Neuronal stem cell (in vitro differentiated cells): Measurements from ENCODE around the gene MTERF2.
"Not testable (repeated sequence)": the region's sequence is repeated elsewhere in the genome, so short reads cannot be mapped to it uniquely, and the experiment has no call there.

Experiments used
- DNase-seq: peaks from one replicate; pipeline ENCODE4 v3.0.0-alpha.2; 2013; ENCODE audit warnings: low spot score
- H2AFZ ChIP-seq: one replicate; pipeline ENCODE4 v1.6.1; 2013; ENCODE audit warnings: mild to moderate bottlenecking, low read length, inconsistent platforms
- H2AK5ac ChIP-seq: 2 replicates; pipeline ENCODE4 v1.6.1; 2013; ENCODE audit warnings: low read depth, mild to moderate bottlenecking, inconsistent platforms, low read length, moderate library complexity, mixed read lengths
- H2BK120ac ChIP-seq: 2 replicates; pipeline ENCODE4 v1.6.1; 2013; ENCODE audit warnings: low read depth, mild to moderate bottlenecking, inconsistent platforms, low read length, moderate library complexity, mixed read lengths
- H2BK12ac ChIP-seq: one replicate; pipeline ENCODE4 v1.6.1; 2013; ENCODE audit warnings: low read length, inconsistent platforms
- H2BK15ac ChIP-seq: 2 replicates; pipeline ENCODE4 v1.6.1; 2013; ENCODE audit warnings: mild to moderate bottlenecking, low read length, inconsistent platforms, mixed read lengths
- H2BK5ac ChIP-seq: one replicate; pipeline ENCODE4 v1.6.1; 2013; ENCODE audit warnings: inconsistent platforms, mild to moderate bottlenecking, low read length, moderate library complexity
- H3K14ac ChIP-seq: one replicate; pipeline ENCODE4 v1.6.1; 2013; ENCODE audit warnings: low read length, inconsistent platforms
- H3K18ac ChIP-seq: 2 replicates; pipeline ENCODE4 v1.6.1; 2013; ENCODE audit warnings: low read length, inconsistent platforms
- H3K23ac ChIP-seq: 2 replicates; pipeline ENCODE4 v1.6.1; 2013; ENCODE audit warnings: low read depth, mild to moderate bottlenecking, mixed read lengths, low read length, inconsistent platforms; ENCODE audit not compliant: poor library complexity
- H3K27ac ChIP-seq: replicated peaks from 3 replicates; pipeline ENCODE4 v1.5.1; 2013; ENCODE audit warnings: low read length, inconsistent platforms
- H3K27me3 ChIP-seq, 3 experiments: 2 replicates each; pipeline ENCODE4 v1.6.1; 2013; ENCODE audit warnings: low read length in 3 of 3, mild to moderate bottlenecking in 2 of 3, inconsistent platforms in 1 of 3, low read depth in 1 of 3, mixed read lengths in 1 of 3, moderate library complexity in 1 of 3; ENCODE audit not compliant: control insufficient read depth in 3 of 3, insufficient read depth in 3 of 3
- H3K36me3 ChIP-seq, 2 donors: replicated peaks in 1 of 2; 2 replicates each; pipeline ENCODE4 v1.6.1; 2013; ENCODE audit warnings: low read length in 2 of 2; ENCODE audit not compliant: control insufficient read depth in 2 of 2, insufficient read depth in 2 of 2
- H3K4ac ChIP-seq: 2 replicates; pipeline ENCODE4 v1.6.1; 2013; ENCODE audit warnings: inconsistent platforms, mild to moderate bottlenecking, low read length, moderate library complexity
- H3K4me1 ChIP-seq, 2 donors: 1 replicate in 1 of 2; 2 replicates in 1 of 2; pipeline ENCODE4 v1.6.1; 2013; ENCODE audit warnings: low read length in 2 of 2, low read depth in 1 of 2; ENCODE audit not compliant: control insufficient read depth in 2 of 2, insufficient read depth in 1 of 2
- H3K4me2 ChIP-seq: one replicate; pipeline ENCODE4 v1.6.1; 2013; ENCODE audit warnings: mild to moderate bottlenecking, low read length, inconsistent platforms; ENCODE audit not compliant: insufficient read depth, poor library complexity, severe bottlenecking
- H3K4me3 ChIP-seq, 2 donors: 2 replicates each; pipeline ENCODE4 v1.5.1; 2013; ENCODE audit warnings: low read length in 2 of 2, mild to moderate bottlenecking in 2 of 2, inconsistent platforms in 1 of 2, moderate library complexity in 1 of 2
- H3K79me1 ChIP-seq: one replicate; pipeline ENCODE4 v1.6.1; 2013; ENCODE audit warnings: low read depth, mild to moderate bottlenecking, inconsistent platforms, low read length, moderate library complexity
- H3K9ac ChIP-seq: one replicate; pipeline ENCODE4 v1.6.1; 2013; ENCODE audit warnings: mild to moderate bottlenecking, low read depth, low read length, inconsistent platforms; ENCODE audit not compliant: poor library complexity
- H3K9me3 ChIP-seq, 2 donors: replicated peaks in 1 of 2; 2 replicates each; pipeline versions ENCODE3 to v1.6.1; 2013; ENCODE audit warnings: low read length in 2 of 2, mild to moderate bottlenecking in 2 of 2, inconsistent platforms in 1 of 2, low read depth in 1 of 2, mixed read lengths in 1 of 2, moderate library complexity in 1 of 2; ENCODE audit not compliant: control insufficient read depth in 2 of 2, insufficient read depth in 1 of 2
- H4K8ac ChIP-seq: one replicate; pipeline ENCODE4 v1.6.1; 2013; ENCODE audit warnings: low read depth, mild to moderate bottlenecking, inconsistent platforms, low read length, moderate library complexity
- H4K91ac ChIP-seq: one replicate; pipeline ENCODE4 v1.6.1; 2013; ENCODE audit warnings: low read length, low read depth, mild to moderate bottlenecking, inconsistent platforms; ENCODE audit not compliant: poor library complexity
- WGBS, 2 donors: extraction: QIAGEN DNeasy Blood & Tissue Kit; methylation state at CpG; one replicate each; pipeline ENCODE4 v1.1.7; 2013; ENCODE audit warnings: missing lambda C conversion rate in 2 of 2, mixed read lengths in 1 of 2; ENCODE audit not compliant: insufficient read length in 2 of 2, insufficient replicate concordance in 1 of 2; ENCODE audit errors: extremely low coverage in 2 of 2; 5-methylcytosine and 5-hydroxymethylcytosine counted together

The MTERF2 gene

DNA sequence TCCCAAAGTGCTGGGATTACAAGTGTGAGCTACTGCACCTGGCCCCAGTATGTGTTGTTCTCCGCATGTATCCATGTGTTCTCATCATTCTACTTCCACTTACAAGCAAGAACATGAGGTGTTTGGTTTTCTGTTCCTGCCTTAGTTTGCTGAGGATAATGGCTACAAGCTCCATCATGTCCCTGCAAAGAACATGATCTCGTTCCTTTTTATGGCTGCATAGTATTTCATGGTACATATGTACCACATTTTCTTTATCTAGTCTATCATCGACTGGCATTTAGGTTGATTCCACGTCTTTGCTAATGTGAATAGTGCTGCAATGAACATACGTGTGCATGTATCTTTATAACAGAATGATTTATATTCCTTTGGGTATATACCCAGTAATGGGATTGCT is 9.2 kb upstream of the MTERF2 start:
- not testable (repeated sequence) for DNase-seq, H3K4me3 ChIP-seq, H3K79me1 ChIP-seq, H3K18ac ChIP-seq, H3K4ac ChIP-seq, H3K27ac ChIP-seq, H3K14ac ChIP-seq, H2BK15ac ChIP-seq, H3K27me3 ChIP-seq, H4K8ac ChIP-seq, H2BK12ac ChIP-seq, H3K9ac ChIP-seq, H3K4me1 ChIP-seq, H2AFZ ChIP-seq, H3K23ac ChIP-seq, H3K4me2 ChIP-seq, H3K9me3 ChIP-seq, H4K91ac ChIP-seq, H2BK5ac ChIP-seq, H2BK120ac ChIP-seq, H2AK5ac ChIP-seq
- WGBS, 2 donors = no CpG with 5 or more reads among the region's 5 CpGs
- peaks cover 3 to 40% of the 10 kb centered on the region in 2 donors for H3K36me3 ChIP-seq

DNA sequence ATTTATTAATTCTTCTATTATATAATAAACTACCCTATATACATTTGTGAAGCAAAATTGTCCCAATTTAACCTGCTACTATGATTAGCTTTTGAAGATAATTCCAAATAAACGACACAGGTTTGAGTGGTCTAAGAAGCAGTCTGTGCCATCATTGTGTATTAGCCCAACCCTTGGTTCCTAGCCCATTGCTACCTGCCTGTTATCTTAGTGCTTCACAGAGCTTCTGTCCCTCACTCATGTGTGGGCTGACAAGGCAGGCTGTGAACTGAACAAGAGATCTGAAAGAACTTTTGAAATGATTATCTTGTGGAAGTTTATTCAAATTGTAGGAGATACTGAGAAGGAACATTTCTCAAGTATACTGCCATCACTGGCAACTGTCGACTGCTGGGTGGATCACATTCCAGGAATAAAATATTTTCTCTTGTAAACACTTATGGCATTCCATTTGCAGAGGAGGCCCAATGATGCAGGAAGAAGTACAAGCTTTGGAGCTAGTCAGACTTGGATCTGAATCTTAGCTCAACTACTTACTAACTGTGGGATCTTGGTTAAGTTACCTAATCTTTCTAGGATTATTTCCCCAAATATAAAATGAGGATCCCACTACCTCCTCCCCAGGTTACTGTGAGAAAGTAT is 7.8 kb upstream of the MTERF2 start:
- no peaks in the 10 kb centered on the region for H3K4me1 ChIP-seq
- H2BK12ac ChIP-seq = no peak overlapping the region
- H2AFZ ChIP-seq = no peak overlapping the region
- H3K36me3 ChIP-seq = peaks cover 3 to 34% of the 10 kb centered on the region in 2 donors
- H3K27ac ChIP-seq = no peak overlapping the region
- H3K9me3 ChIP-seq = no peaks in the 10 kb centered on the region
- no peak overlapping the region for H3K4me3 ChIP-seq
- H4K91ac ChIP-seq = no peak overlapping the region
- H3K27me3 ChIP-seq = no peaks in the 10 kb centered on the region
- H2BK120ac ChIP-seq = no peak overlapping the region
- no peaks in the 10 kb centered on the region for H3K79me1 ChIP-seq
- H2BK15ac ChIP-seq = no peak overlapping the region
- no peak overlapping the region for H2AK5ac ChIP-seq
- no peak for DNase-seq
- no peak overlapping the region for H3K4me2 ChIP-seq
- no peak overlapping the region for H3K14ac ChIP-seq
- H3K18ac ChIP-seq = no peak overlapping the region
- no peak overlapping the region for H3K4ac ChIP-seq
- no peak overlapping the region for H3K9ac ChIP-seq
- H3K23ac ChIP-seq = no peak overlapping the region
- H2BK5ac ChIP-seq = no peak overlapping the region
- WGBS, 2 donors = no CpG with 5 or more reads among the region's 2 CpGs
- H4K8ac ChIP-seq = no peak overlapping the region

DNA sequence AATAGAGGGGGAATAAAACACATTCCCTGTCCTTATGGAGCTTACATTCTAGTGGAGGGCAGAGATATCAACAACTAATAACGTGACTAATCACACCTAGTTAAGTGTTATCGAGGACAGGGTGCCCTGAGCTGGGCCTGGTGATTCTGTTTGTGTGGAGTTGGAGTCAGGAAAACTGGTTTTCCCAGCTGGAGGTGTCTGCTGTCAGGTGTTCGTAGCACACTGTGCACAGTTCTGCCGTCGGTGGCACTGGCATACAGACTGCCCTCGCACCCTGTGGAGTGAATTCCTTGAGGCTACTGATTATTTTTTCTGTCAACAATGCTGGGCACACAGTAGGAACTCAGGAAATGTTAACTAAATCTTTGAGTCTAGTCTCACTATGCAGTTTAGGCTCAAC is 900 bp upstream of the MTERF2 start:
- Histone ChIP-seq H2AK5ac (no peak overlapping the region), H3K4me2 (no peak overlapping the region), H3K18ac (no peak overlapping the region), H3K36me3 (peaks cover 6 to 35% of the 10 kb centered on the region in 2 donors), H3K4ac (no peak overlapping the region), H3K79me1 (no peaks in the 10 kb centered on the region), H3K9me3 (peaks cover 0 to 2% of the 10 kb centered on the region in 2 donors), H3K27me3 (no peaks in the 10 kb centered on the region), H2BK15ac (no peak overlapping the region), H2BK12ac (no peak overlapping the region), H3K27ac (no peak overlapping the region), H2BK120ac (no peak overlapping the region), H4K91ac (no peak overlapping the region), H2AFZ (peak overlapping the region; percentile 98), H3K14ac (no peak overlapping the region), H3K23ac (no peak overlapping the region), H2BK5ac (no peak overlapping the region), H3K4me1 (peaks cover 4 to 7% of the 10 kb centered on the region in 2 donors), H4K8ac (no peak overlapping the region), H3K9ac (no peak overlapping the region), H3K4me3 (no peak overlapping the region)
- WGBS, 2 donors = no CpG with 5 or more reads among the region's 6 CpGs
- DNase-seq = no peak

DNA sequence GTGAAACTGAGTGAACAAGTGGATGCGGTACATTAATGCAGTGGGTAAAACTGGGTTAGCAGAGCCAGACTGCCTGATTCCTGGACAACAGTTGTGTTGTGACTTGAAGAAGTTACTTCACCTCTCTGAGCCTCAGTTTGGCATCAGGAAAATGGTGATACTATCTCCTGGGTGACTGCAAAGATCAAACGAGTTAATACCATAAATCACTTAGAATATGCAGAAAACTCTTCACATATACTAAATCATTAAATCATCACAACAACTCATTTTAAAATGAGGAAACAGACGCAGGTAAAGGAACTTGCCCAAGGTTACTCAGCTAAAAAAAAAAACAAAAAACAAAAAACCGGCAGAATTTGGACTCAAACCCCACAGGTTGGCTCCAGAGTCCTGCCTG is 811 bp downstream of the MTERF2 start:
- Histone ChIP-seq H4K8ac (no peak overlapping the region), H3K4me1 (peaks cover 4 to 7% of the 10 kb centered on the region in 2 donors), H2AK5ac (no peak overlapping the region), H2AFZ (peak overlapping the region; percentile 98), H3K4ac (no peak overlapping the region), H3K79me1 (no peaks in the 10 kb centered on the region), H4K91ac (no peak overlapping the region), H3K4me3 (peak overlapping the region; percentile 79), H2BK12ac (no peak overlapping the region), H3K9me3 (peaks cover 0 to 2% of the 10 kb centered on the region in 2 donors), H2BK120ac (no peak overlapping the region), H2BK5ac (no peak overlapping the region), H3K4me2 (peak overlapping the region; percentile 87), H3K36me3 (peaks cover 6 to 40% of the 10 kb centered on the region in 2 donors), H3K9ac (no peak overlapping the region), H3K27me3 (no peaks in the 10 kb centered on the region), H2BK15ac (no peak overlapping the region), H3K14ac (no peak overlapping the region), H3K23ac (no peak overlapping the region), H3K18ac (no peak overlapping the region), H3K27ac (no peak overlapping the region)
- DNase-seq = no peak
- WGBS, 2 donors = no CpG with 5 or more reads among the region's 4 CpGs
